ENCODE data around the gene MCL1.
"Not testable (repeated sequence)": the region's sequence is repeated elsewhere in the genome, so short reads cannot be mapped to it uniquely, and the experiment has no call there.

The MCL1 gene

GRCh38 chr1:150567717-150568593, 11.5 kb downstream of the MCL1 start:
- DNase-seq = peak; percentile 43

- no peak for DNase-seq
These were observed 12.1 kb downstream of the MCL1 start for GRCh38 chr1:150567341-150567716.

GRCh38 chr1:150566589-150567340, 12.6 kb downstream of the MCL1 start:
- no peak for DNase-seq

GRCh38 chr1:150565240-150565991, 14.0 kb downstream of the MCL1 start:
- not testable (repeated sequence) for DNase-seq

- no peak for DNase-seq
These were observed 15.1 kb downstream of the MCL1 start for GRCh38 chr1:150564051-150564991.

GRCh38 chr1:150563340-150564038, 15.9 kb downstream of the MCL1 start:
- DNase-seq = no peak

GRCh38 chr1:150562446-150563339, 16.7 kb downstream of the MCL1 start:
- no peak for DNase-seq

GRCh38 chr1:150561974-150562445, 17.4 kb downstream of the MCL1 start:
- DNase-seq = no peak

GRCh38 chr1:150561254-150561973, 18.0 kb downstream of the MCL1 start:
- DNase-seq = no peak

- DNase-seq = no peak
These were observed 18.7 kb downstream of the MCL1 start for GRCh38 chr1:150560576-150561253.

- DNase-seq = no peak
These were observed 19.4 kb downstream of the MCL1 start for GRCh38 chr1:150560011-150560438.

GRCh38 chr1:150559656-150560010, 19.8 kb downstream of the MCL1 start:
- no peak for DNase-seq

GRCh38 chr1:150558761-150559655, 20.4 kb downstream of the MCL1 start:
- DNase-seq = no peak

GRCh38 chr1:150558303-150558704, 21.1 kb downstream of the MCL1 start:
- no peak for DNase-seq

- no peak for DNase-seq
These were observed 21.6 kb downstream of the MCL1 start for GRCh38 chr1:150557813-150558212.

- DNase-seq = no peak
These were observed 22.3 kb downstream of the MCL1 start for GRCh38 chr1:150557065-150557600.

- no peak for DNase-seq
These were observed 23.2 kb downstream of the MCL1 start for GRCh38 chr1:150555971-150556865.

All from NCI-H1417 treated with DMSO at 0.1 percent for 48 hours (cell line).